ENCODE data around the gene CELSR3. TPM values are rescaled to one million over a fixed set of nuclear protein-coding genes. Genes with fewer than 3 reads are reported as not detected.

Gene CELSR3
- total and polyA plus RNA-seq, 9 donors: 0.22 to 1.1 (median 0.49) TPM

DNA sequence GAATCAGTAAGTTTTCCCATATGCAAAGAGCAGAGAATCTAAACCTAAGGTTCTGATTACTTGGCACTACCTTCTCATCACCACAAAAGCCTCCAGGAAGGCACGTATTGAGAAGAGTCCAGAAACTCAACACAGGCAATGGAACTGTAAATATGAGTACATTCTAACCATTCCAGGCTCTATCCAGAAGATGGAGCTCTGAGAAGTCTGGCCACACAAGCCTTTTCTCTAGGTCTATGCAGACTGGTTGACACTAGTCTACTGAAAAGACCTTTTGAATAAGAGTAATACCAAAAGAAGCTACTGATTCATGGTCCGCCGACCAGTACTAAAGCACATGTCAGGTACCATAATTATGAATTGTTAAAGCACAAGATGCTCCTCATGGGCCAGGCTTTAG, 35.3 kb upstream of the CELSR3 start:
- DNase-seq: no peak
- no peaks in the 10 kb centered on the region for H3K9me3 ChIP-seq (replicated peaks; ENCODE audit: control insufficient read depth, low read depth, low read length)
- no peaks in the 10 kb centered on the region for H3K27me3 ChIP-seq (ENCODE audit: control insufficient read depth, insufficient read depth, low read length)
- peaks cover 10% of the 10 kb centered on the region for H3K4me1 ChIP-seq (ENCODE audit: control insufficient read depth, insufficient read depth, low read length)
- H3K36me3 ChIP-seq (ENCODE audit: control insufficient read depth, insufficient read depth, low read length): peaks cover 52% of the 10 kb centered on the region
- H3K4me3 ChIP-seq (ENCODE audit: low read length): no peak overlapping the region
- no peak overlapping the region for H3K27ac ChIP-seq (ENCODE audit: low read length)
- WGBS (ENCODE audit: insufficient coverage): no CpG with 5 or more reads among the region's 3 CpGs

DNA sequence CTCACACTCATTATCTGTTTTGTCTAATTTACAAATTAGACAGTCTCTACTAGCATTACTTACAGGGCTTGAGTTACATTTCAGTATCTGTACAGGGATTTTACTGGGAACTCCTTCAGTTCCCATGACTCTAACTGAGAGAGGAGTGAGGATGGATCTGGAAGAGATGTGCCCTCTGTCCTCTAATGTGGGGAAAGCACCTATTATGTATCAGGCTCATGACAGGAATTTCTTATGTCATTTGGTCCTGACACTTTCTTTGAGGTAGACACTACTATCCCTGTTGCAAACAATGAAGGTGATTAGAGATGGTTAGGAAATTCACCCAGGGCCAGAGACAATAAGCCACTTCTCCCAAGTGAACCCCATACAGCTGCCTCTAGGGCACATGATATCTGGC, 33.9 kb upstream of the CELSR3 start:
- no peak overlapping the region for H3K4me3 ChIP-seq (ENCODE audit: low read length)
- DNase-seq: no peak
- peaks cover 10% of the 10 kb centered on the region for H3K4me1 ChIP-seq (ENCODE audit: control insufficient read depth, insufficient read depth, low read length)
- peaks cover 60% of the 10 kb centered on the region for H3K36me3 ChIP-seq (ENCODE audit: control insufficient read depth, insufficient read depth, low read length)
- no peaks in the 10 kb centered on the region for H3K9me3 ChIP-seq (replicated peaks; ENCODE audit: control insufficient read depth, low read depth, low read length)
- H3K27me3 ChIP-seq (ENCODE audit: control insufficient read depth, insufficient read depth, low read length): no peaks in the 10 kb centered on the region
- no peak overlapping the region for H3K27ac ChIP-seq (ENCODE audit: low read length)

DNA sequence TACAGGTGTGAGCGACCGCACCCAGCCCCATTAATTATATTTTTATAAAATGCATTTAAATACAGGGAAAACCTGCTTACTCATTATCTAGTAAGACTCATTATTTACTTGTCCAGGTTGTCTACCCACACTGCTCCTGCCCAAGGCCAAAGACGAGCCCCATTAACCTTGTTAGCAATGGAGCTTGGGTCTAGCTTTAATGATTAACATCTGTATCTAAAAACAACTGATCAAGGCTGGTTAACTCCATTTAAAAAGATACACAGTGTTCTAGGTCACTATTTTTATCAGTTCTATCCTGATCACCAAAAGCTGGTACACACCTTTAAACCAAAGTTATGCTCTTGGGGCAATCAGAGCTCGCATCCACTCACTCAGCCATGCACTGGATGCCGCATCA, 33.5 kb upstream of the CELSR3 start:
- H3K4me3 ChIP-seq (ENCODE audit: low read length): no peak overlapping the region
- H3K9me3 ChIP-seq (replicated peaks; ENCODE audit: control insufficient read depth, low read depth, low read length): no peaks in the 10 kb centered on the region
- H3K27me3 ChIP-seq (ENCODE audit: control insufficient read depth, insufficient read depth, low read length): no peaks in the 10 kb centered on the region
- peaks cover 64% of the 10 kb centered on the region for H3K36me3 ChIP-seq (ENCODE audit: control insufficient read depth, insufficient read depth, low read length)
- H3K27ac ChIP-seq (ENCODE audit: low read length): no peak overlapping the region
- DNase-seq: no peak
- 100% methylated on average over 2 of the region's 5 CpGs for WGBS (ENCODE audit: insufficient coverage)
- H3K4me1 ChIP-seq (ENCODE audit: control insufficient read depth, insufficient read depth, low read length): peaks cover 10% of the 10 kb centered on the region

DNA sequence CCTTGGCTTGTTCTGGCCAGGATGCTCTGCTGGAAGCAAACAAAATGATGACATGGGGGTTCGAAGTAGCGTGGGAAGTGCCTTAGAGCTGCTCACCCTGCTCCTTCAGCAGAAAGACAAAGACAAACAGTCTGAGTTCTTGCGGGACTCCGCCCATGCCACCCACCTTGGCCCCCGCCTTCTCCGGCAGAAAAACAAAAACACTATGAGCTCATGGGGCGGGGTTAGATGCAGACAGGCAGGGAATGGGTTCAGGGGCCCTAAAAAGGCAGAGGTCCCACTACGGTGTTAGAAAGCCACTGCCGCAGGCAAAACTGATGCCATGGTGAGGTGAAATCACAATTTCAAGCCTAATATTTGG, 32.7 kb upstream of the CELSR3 start:
- Histone ChIP-seq H3K27ac (ENCODE audit: low read length) (no peak overlapping the region), H3K36me3 (ENCODE audit: control insufficient read depth, insufficient read depth, low read length) (peaks cover 68% of the 10 kb centered on the region), H3K27me3 (ENCODE audit: control insufficient read depth, insufficient read depth, low read length) (no peaks in the 10 kb centered on the region), H3K4me1 (ENCODE audit: control insufficient read depth, insufficient read depth, low read length) (peaks cover 10% of the 10 kb centered on the region), H3K4me3 (ENCODE audit: low read length) (no peak overlapping the region), H3K9me3 (replicated peaks; ENCODE audit: control insufficient read depth, low read depth, low read length) (no peaks in the 10 kb centered on the region)
- no CpG with 5 or more reads among the region's 9 CpGs for WGBS (ENCODE audit: insufficient coverage)
- peak; percentile 43 for DNase-seq

DNA sequence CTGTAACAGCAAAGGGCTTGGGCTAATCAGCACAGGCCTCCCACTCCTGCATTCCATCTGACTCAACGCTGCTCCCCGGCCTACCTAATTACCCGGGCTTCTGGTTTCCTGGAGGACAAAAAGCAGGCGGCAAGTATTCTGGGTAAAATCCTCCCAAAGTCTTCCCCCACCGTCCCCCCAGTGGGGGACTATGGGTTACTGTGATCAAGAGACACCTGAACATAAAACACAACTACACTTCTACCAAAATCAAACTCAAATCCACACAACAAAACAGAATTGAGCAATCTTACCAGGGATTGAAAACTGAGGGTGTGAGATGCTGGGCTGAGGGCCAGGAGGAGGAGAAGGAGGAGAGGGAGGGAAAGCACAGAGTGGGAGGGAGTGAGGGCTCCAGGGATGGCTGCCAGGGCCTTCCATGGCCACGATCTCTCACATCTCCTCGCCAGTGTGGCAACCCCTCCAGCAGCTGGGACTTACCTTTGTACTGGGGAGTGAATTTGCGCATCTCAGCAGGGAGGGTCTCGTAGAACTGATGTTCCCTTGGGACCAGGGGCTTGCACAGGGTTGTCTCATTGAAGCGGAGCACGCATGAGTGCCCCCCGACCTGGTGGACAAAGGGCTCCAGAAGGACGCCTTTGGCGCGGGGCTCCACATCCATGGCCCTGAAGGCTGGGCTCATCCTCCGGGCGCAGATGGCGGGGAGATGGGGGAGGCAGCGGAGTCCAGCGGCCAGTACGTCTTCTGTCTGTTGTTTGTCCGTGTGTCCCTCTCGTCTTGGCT, 32.1 kb upstream of the CELSR3 start:
- Histone ChIP-seq H3K27ac (ENCODE audit: low read length) (no peak overlapping the region), H3K27me3 (ENCODE audit: control insufficient read depth, insufficient read depth, low read length) (no peaks in the 10 kb centered on the region), H3K36me3 (ENCODE audit: control insufficient read depth, insufficient read depth, low read length) (peaks cover 73% of the 10 kb centered on the region), H3K9me3 (replicated peaks; ENCODE audit: control insufficient read depth, low read depth, low read length) (no peaks in the 10 kb centered on the region), H3K4me3 (ENCODE audit: low read length) (no peak overlapping the region), H3K4me1 (ENCODE audit: control insufficient read depth, insufficient read depth, low read length) (peaks cover 10% of the 10 kb centered on the region)
- WGBS (ENCODE audit: insufficient coverage): 71% methylated on average over 13 of the region's 23 CpGs
- peak; percentile 51 for DNase-seq

DNA sequence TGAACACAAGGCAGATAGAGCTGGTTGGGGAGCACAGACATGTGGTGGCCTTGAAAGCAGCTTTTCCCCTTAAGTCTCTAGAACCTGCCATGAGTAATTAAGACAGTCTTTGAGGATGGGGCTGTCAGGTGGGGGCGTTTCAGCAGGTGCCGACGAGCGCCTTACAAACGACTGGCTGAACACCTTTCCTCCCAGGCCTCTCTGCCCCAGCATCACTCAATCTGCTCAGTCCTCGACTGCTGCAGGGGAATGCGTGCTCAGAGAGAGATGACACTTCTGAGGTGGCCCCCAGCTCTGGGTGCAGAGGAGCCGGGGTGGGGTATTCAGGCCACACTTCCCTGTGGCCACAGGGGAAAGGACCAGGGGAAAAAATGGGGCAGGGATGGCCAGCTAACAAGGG, 31.1 kb upstream of the CELSR3 start:
- no peaks in the 10 kb centered on the region for H3K9me3 ChIP-seq (replicated peaks; ENCODE audit: control insufficient read depth, low read depth, low read length)
- H3K27ac ChIP-seq (ENCODE audit: low read length): no peak overlapping the region
- no peaks in the 10 kb centered on the region for H3K27me3 ChIP-seq (ENCODE audit: control insufficient read depth, insufficient read depth, low read length)
- peaks cover 73% of the 10 kb centered on the region for H3K36me3 ChIP-seq (ENCODE audit: control insufficient read depth, insufficient read depth, low read length)
- H3K4me1 ChIP-seq (ENCODE audit: control insufficient read depth, insufficient read depth, low read length): peaks cover 10% of the 10 kb centered on the region
- H3K4me3 ChIP-seq (ENCODE audit: low read length): no peak overlapping the region
- DNase-seq: no peak
- 40% methylated on average over 1 of the region's 8 CpGs for WGBS (ENCODE audit: insufficient coverage)

DNA sequence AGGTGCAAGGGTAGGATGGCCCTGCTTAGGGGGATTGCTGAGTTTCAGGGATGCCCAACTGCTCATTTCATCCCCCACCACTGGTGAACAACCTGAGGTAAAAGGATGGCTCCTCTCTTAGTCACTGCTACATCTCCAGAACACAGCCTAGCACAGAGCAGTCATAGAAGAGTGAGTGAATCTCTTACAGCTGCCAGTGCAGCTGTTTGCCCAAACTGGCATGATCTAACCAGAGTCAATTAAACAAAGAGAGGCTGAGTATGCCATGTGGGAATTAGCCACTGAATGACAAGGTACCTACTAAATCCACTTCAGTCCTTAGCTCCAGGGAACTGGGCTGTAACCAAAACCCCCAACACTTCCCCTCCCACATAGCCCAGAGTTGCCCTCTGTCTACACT, 29.9 kb upstream of the CELSR3 start:
- Histone ChIP-seq H3K36me3 (ENCODE audit: control insufficient read depth, insufficient read depth, low read length) (peaks cover 79% of the 10 kb centered on the region), H3K4me3 (ENCODE audit: low read length) (no peak overlapping the region), H3K27me3 (ENCODE audit: control insufficient read depth, insufficient read depth, low read length) (no peaks in the 10 kb centered on the region), H3K4me1 (ENCODE audit: control insufficient read depth, insufficient read depth, low read length) (peaks cover 10% of the 10 kb centered on the region), H3K9me3 (replicated peaks; ENCODE audit: control insufficient read depth, low read depth, low read length) (no peaks in the 10 kb centered on the region), H3K27ac (ENCODE audit: low read length) (no peak overlapping the region)
- peak; percentile 23 for DNase-seq

DNA sequence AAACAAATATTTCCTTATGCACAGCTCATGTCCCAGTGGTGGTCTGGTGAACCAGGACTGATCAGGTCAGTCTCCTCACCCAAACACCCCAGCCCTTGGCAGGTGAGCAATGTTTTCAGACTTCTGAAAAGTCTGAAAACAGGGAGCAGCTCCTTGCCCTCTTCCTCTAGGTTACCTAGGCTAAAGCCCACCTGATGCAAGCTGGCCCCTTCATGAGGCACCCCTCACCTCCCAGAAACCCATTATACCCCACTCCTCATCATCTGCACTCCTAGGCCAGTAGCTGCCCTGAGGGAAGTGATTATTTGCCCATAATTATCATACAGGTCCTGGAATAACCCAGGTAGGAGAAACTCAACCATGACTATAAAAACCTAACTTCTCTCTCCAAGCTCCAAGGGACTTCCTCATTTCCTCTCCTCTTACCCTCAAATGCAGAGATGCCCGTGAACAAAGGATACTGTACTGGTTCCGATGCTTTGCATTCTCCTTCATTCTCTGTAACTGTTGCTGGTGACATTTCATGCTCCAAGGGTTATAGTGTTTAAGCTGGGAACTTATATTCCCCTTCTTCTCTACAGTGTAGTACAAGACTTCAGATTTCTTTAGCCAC, 28.3 kb upstream of the CELSR3 start:
- DNase-seq: no peak
- H3K27me3 ChIP-seq (ENCODE audit: control insufficient read depth, insufficient read depth, low read length): no peaks in the 10 kb centered on the region
- H3K4me3 ChIP-seq (ENCODE audit: low read length): no peak overlapping the region
- peaks cover 18% of the 10 kb centered on the region for H3K4me1 ChIP-seq (ENCODE audit: control insufficient read depth, insufficient read depth, low read length)
- peaks cover 84% of the 10 kb centered on the region for H3K36me3 ChIP-seq (ENCODE audit: control insufficient read depth, insufficient read depth, low read length)
- WGBS (ENCODE audit: insufficient coverage): no CpG with 5 or more reads among the region's 2 CpGs
- H3K9me3 ChIP-seq (replicated peaks; ENCODE audit: control insufficient read depth, low read depth, low read length): no peaks in the 10 kb centered on the region
- H3K27ac ChIP-seq (ENCODE audit: low read length): no peak overlapping the region

DNA sequence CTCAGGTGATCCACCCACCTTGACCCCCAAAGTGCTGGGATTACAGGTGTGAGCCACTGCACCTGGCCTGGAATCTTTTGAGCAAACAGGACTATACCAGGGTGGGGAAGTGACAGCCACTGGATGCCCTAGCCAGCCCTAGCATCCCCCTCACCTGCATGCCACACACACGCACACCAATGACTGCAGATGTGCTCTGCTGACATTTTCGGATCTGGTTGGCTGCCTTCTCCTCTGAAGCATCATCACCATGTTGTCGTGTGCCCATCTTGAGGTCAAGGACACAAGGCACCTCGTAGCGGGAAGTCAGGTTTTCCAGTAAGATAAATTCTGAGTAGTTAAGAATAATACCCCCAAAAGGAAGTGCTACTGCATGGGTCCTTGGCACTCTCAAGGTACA, 26.7 kb upstream of the CELSR3 start:
- Histone ChIP-seq H3K36me3 (ENCODE audit: control insufficient read depth, insufficient read depth, low read length) (peaks cover 73% of the 10 kb centered on the region), H3K9me3 (replicated peaks; ENCODE audit: control insufficient read depth, low read depth, low read length) (no peaks in the 10 kb centered on the region), H3K27me3 (ENCODE audit: control insufficient read depth, insufficient read depth, low read length) (no peaks in the 10 kb centered on the region), H3K27ac (ENCODE audit: low read length) (no peak overlapping the region), H3K4me1 (ENCODE audit: control insufficient read depth, insufficient read depth, low read length) (peaks cover 23% of the 10 kb centered on the region), H3K4me3 (ENCODE audit: low read length) (no peak overlapping the region)
- no peak for DNase-seq
- no CpG with 5 or more reads among the region's 5 CpGs for WGBS (ENCODE audit: insufficient coverage)

DNA sequence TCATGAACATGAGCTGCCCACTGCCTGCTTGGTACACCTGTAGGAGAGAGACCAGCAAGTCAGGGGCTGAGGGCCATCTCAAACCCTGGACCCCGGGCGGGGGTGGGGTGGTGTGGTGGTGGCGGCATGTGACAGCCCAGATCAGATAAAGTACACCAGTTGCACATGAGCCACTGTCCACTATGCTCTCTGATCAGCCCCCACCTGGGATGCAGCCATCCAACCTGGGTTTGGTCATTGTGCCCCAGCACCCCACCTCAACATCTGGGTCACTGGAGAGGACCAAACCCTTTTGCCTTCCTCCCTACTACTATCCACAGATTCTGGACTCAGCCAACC, 26.0 kb upstream of the CELSR3 start:
- no CpG with 5 or more reads among the region's 3 CpGs for WGBS (ENCODE audit: insufficient coverage)
- no peak overlapping the region for H3K4me3 ChIP-seq (ENCODE audit: low read length)
- H3K27ac ChIP-seq (ENCODE audit: low read length): no peak overlapping the region
- DNase-seq: no peak
- no peaks in the 10 kb centered on the region for H3K27me3 ChIP-seq (ENCODE audit: control insufficient read depth, insufficient read depth, low read length)
- H3K4me1 ChIP-seq (ENCODE audit: control insufficient read depth, insufficient read depth, low read length): peaks cover 26% of the 10 kb centered on the region
- H3K9me3 ChIP-seq (replicated peaks; ENCODE audit: control insufficient read depth, low read depth, low read length): no peaks in the 10 kb centered on the region
- peaks cover 66% of the 10 kb centered on the region for H3K36me3 ChIP-seq (ENCODE audit: control insufficient read depth, insufficient read depth, low read length)

Measured in muscle of leg (tissue), 11 donors.